Measurements from ENCODE around the gene UQCRHL.

DNA sequence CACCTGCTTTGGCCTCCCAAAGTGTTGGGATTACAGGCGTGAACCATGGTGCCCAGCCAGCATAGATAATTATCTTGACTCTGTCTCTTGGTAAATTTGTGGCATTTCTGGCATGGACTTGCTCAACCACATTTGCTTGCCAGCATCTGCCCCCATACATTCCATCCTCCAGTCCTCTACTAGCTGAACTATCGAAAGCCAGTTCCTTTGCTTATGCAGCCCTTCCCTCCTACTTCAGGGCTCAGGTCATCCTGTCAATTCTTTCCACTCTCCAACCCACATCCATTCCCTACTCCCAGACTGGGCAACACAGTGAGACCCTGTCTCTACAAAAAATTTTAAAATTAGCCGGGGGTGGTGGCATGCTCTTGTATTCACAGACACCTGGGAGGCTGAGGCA lies 13.0 kb upstream of the UQCRHL start:
- TF ChIP-seq, protein P1, sequence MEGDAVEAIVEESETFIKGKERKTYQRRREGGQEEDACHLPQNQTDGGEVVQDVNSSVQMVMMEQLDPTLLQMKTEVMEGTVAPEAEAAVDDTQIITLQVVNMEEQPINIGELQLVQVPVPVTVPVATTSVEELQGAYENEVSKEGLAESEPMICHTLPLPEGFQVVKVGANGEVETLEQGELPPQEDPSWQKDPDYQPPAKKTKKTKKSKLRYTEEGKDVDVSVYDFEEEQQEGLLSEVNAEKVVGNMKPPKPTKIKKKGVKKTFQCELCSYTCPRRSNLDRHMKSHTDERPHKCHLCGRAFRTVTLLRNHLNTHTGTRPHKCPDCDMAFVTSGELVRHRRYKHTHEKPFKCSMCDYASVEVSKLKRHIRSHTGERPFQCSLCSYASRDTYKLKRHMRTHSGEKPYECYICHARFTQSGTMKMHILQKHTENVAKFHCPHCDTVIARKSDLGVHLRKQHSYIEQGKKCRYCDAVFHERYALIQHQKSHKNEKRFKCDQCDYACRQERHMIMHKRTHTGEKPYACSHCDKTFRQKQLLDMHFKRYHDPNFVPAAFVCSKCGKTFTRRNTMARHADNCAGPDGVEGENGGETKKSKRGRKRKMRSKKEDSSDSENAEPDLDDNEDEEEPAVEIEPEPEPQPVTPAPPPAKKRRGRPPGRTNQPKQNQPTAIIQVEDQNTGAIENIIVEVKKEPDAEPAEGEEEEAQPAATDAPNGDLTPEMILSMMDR (IDR thresholded peaks at IDR 0.05), result no peak
- no peak for TF ChIP-seq POLR2A (IDR thresholded peaks at IDR 0.05)

Data from heart left ventricle (tissue), 13 donors.